NCI-H2107 treated with DMSO at 0.1 percent for 48 hours (cell line): ENCODE measurements around the gene FAM181A.

ENCODE experiments used
- DNase-seq: peaks from one replicate; lab custom pipeline; 2025; ENCODE audit not compliant: unreplicated experiment; lab: John Stamatoyannopoulos, UW

FAM181A gene

DNA sequence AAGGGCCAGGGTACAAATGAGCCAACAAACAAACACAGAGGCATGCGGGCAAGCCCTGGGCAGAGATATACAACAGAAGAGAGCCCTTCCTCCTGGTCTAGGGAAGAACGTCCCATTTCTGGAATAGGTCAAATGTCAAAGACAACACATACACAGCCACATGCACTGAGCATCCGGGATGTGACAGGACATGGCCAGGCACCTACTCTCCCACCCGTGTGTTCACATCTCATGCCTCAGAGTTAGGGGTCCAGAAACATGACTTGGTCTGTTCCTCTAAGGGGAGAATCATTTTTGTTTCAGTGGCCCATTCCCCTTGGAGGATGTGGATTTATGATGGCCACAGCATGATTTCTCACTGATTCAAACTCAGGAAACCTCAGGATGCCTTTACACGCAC is 50.0 kb downstream of the FAM181A start:
- no peak for DNase-seq

DNA sequence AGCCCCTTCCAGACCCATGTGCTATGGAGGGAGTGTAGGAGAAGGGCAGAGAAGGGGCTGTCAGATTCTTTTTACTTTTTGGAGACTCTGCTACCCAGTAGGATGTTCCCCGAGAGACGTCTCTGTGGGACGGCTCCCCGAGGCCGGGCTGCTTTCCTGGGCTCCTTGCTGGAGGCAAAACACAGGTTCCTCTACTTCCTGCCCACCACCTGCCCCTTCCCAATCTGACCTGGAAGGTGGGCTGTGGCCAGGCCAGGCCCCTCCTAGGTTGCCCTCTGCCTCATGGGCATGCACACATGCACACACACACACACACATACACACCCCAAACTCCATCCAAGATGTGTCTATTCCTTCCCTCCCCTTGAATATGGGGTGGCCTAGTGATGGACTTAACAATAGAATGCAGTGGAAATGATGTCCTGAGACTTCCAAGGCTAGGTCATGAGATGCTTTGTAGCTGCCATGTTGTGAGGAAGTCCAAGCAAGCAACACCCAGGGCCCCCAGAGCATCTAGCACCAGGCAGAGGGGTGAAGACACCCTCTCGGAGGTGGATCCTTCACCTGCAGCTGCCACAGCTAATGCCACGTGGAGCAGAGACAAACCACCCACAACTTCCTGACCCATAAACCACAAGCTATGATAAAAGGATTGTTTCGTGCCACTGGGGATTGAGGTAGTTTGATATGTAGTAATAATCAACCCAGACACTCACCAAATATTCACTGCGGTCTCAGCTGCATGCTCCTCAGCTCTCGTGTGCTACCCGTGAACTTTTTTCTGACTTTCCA is 50.8 kb downstream of the FAM181A start:
- DNase-seq, result no peak

DNA sequence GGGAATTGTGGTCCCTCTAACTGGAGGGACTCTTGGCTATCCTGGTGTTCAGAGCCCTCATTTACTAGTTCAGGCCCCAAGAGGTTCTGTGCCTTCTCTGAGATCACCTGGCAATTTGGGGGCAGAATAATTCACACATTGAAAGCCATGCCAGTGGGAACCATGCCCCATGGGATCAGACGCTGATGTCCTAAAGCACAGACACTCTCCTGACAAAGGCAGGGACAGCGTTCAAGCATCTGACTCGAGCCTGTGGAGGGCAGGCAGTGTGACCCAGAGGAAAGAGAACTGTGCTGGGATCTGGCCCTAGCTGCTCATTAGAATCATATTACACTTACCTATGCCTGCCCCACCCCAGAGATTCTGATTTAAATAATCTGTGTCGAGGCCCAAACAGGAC is 51.6 kb downstream of the FAM181A start:
- DNase-seq, result no peak
